HUDEP-2 (cell line): ENCODE data around the gene SLC16A6.
"Not testable (repeated sequence)": the region's sequence is repeated elsewhere in the genome, so short reads cannot be mapped to it uniquely, and the experiment has no call there.

Experiments
- DNase-seq, 76 experiments: peaks; one replicate each; lab custom pipeline; 2025; ENCODE audit not compliant: unreplicated experiment in 76 of 76; lab: John Stamatoyannopoulos, UW

SLC16A6 gene

GRCh38 chr17:68314916-68315535 lies 24.1 kb upstream of the SLC16A6 start:
- peak in 2 of 76 experiments; percentile 1 to 14 for DNase-seq

- no peak for DNase-seq
Measured at GRCh38 chr17:68310152-68310551, 19.2 kb upstream of the SLC16A6 start.

- not testable (repeated sequence) for DNase-seq
Measured at GRCh38 chr17:68309066-68309670, 18.2 kb upstream of the SLC16A6 start.

- DNase-seq = not testable (repeated sequence)
Measured at GRCh38 chr17:68308486-68308885, 17.6 kb upstream of the SLC16A6 start.

GRCh38 chr17:68307443-68307842 lies 16.5 kb upstream of the SLC16A6 start:
- no peak for DNase-seq

- no peak for DNase-seq
Measured at GRCh38 chr17:68306819-68307218, 15.9 kb upstream of the SLC16A6 start.

GRCh38 chr17:68305142-68305541 lies 14.2 kb upstream of the SLC16A6 start:
- DNase-seq = no peak

GRCh38 chr17:68304706-68305105 lies 13.8 kb upstream of the SLC16A6 start:
- no peak for DNase-seq

GRCh38 chr17:68302666-68303065 lies 11.7 kb upstream of the SLC16A6 start:
- DNase-seq = no peak

- no peak for DNase-seq
Measured at GRCh38 chr17:68302066-68302564, 11.2 kb upstream of the SLC16A6 start.

GRCh38 chr17:68301438-68301959 lies 10.6 kb upstream of the SLC16A6 start:
- DNase-seq = no peak

GRCh38 chr17:68299817-68300216 lies 8.9 kb upstream of the SLC16A6 start:
- DNase-seq = no peak

- DNase-seq = no peak
Measured at GRCh38 chr17:68298601-68299000, 7.7 kb upstream of the SLC16A6 start.

GRCh38 chr17:68297195-68297594 lies 6.3 kb upstream of the SLC16A6 start:
- no peak for DNase-seq

- no peak for DNase-seq
Measured at GRCh38 chr17:68296217-68297191, 5.6 kb upstream of the SLC16A6 start.

GRCh38 chr17:68295086-68295485 lies 4.2 kb upstream of the SLC16A6 start:
- no peak for DNase-seq

- no peak for DNase-seq
Measured at GRCh38 chr17:68294617-68295016, 3.7 kb upstream of the SLC16A6 start.

GRCh38 chr17:68294196-68294555 lies 3.2 kb upstream of the SLC16A6 start:
- DNase-seq = no peak

GRCh38 chr17:68293490-68294195 lies 2.7 kb upstream of the SLC16A6 start:
- no peak for DNase-seq

GRCh38 chr17:68292689-68293040 lies 1.7 kb upstream of the SLC16A6 start:
- DNase-seq = no peak
